WTC11 (cell line): ENCODE data around the gene CAMK1. TPM values are rescaled to one million over a fixed set of nuclear protein-coding genes. Genes with fewer than 3 reads are reported as not detected.

Experiments used
- ATAC-seq: fragments of 200-7000 bp; cut with Tn5 transposase; 2 replicates; pipeline ENCODE4 v1.10.0; 2021; ENCODE audit warnings: mild to moderate bottlenecking, moderate library complexity
- CTCF ChIA-PET: fragments of 300-600 bp; sonication (Branson Sonifier 250); formaldehyde crosslinking; loops from one replicate; lab custom pipeline; 2021; ENCODE audit warnings: antibody characterized with exemption; lab: Charles Lee
- POLR2A ChIA-PET: fragments of 350-600 bp; sonication (Branson Sonifier 250); formaldehyde crosslinking; loops from one replicate; lab custom pipeline; 2021; ENCODE audit warnings: antibody characterized with exemption; lab: Charles Lee
- DNase-seq: peaks from one replicate; pipeline ENCODE4 v3.0.0; 2021; ENCODE audit warnings: low spot score
- H3K27ac Mint-ChIP-seq: 2 replicates; pipeline ENCODE4 v1.8.0; 2021; ENCODE audit warnings: mixed read lengths
- H3K27me3 Mint-ChIP-seq: 2 replicates; pipeline ENCODE4 v1.8.0; 2021; ENCODE audit warnings: low read depth, mild to moderate bottlenecking, moderate library complexity, mixed read lengths
- H3K36me3 Mint-ChIP-seq: 2 replicates; pipeline ENCODE4 v1.8.0; 2021; ENCODE audit warnings: mixed read lengths
- H3K4me1 Mint-ChIP-seq: 2 replicates; pipeline ENCODE4 v1.8.0; 2022; ENCODE audit warnings: mixed read lengths
- H3K4me3 Mint-ChIP-seq: 2 replicates; pipeline ENCODE4 v1.8.0; 2021; ENCODE audit warnings: mild to moderate bottlenecking, moderate library complexity, mixed read lengths
- H3K9me3 Mint-ChIP-seq: 2 replicates; pipeline ENCODE4 v1.8.0; 2021; ENCODE audit warnings: mixed read lengths
- ATF1 ChIP-seq: sonication (generic); formaldehyde crosslinking; IDR thresholded peaks from 2 replicates; pipeline ENCODE4 v1.8.1; 2023; ENCODE audit warnings: mild to moderate bottlenecking, moderate library complexity, missing genetic modification reagents
- FOXJ3 ChIP-seq: sonication (generic); formaldehyde crosslinking; IDR thresholded peaks from 2 replicates; pipeline ENCODE4 v1.9.0; 2021; ENCODE audit warnings: missing genetic modification reagents, mild to moderate bottlenecking, borderline replicate concordance
- FOXK1 ChIP-seq: sonication (generic); formaldehyde crosslinking; IDR thresholded peaks from 2 replicates; pipeline ENCODE4 v1.8.0; 2022; ENCODE audit warnings: mild to moderate bottlenecking, moderate library complexity, missing genetic modification reagents
- MYBL2 ChIP-seq: sonication (generic); formaldehyde crosslinking; IDR thresholded peaks from 2 replicates; pipeline ENCODE4 v1.8.1; 2023; ENCODE audit warnings: mild to moderate bottlenecking, moderate library complexity, missing genetic modification reagents
- NFYB ChIP-seq: sonication (generic); formaldehyde crosslinking; conservative IDR thresholded peaks from 2 replicates; pipeline ENCODE4 v1.8.0; 2022; ENCODE audit warnings: low read depth, missing genetic modification reagents
- RELA ChIP-seq: sonication (generic); formaldehyde crosslinking; IDR thresholded peaks from 2 replicates; pipeline ENCODE4 v1.8.1; 2022; ENCODE audit warnings: missing genetic modification reagents, mild to moderate bottlenecking, borderline replicate concordance
- SMAD4 ChIP-seq: sonication (generic); formaldehyde crosslinking; IDR thresholded peaks from 2 replicates; pipeline ENCODE4 v1.8.0; 2022; ENCODE audit warnings: mild to moderate bottlenecking, missing genetic modification reagents
- SP1 ChIP-seq: sonication (generic); formaldehyde crosslinking; conservative IDR thresholded peaks from 2 replicates; pipeline ENCODE4 v1.8.1; 2022; ENCODE audit warnings: missing genetic modification reagents
- ZMAT4 ChIP-seq: fragments of 250-450 bp; sonication (Bioruptor Pico); IDR thresholded peaks from 2 replicates; pipeline ENCODE4 v1.9.0; 2021; ENCODE audit warnings: mild to moderate bottlenecking
- ZNF219 ChIP-seq: sonication (generic); formaldehyde crosslinking; IDR thresholded peaks from 2 replicates; pipeline ENCODE4 v1.8.0; 2023; ENCODE audit warnings: missing genetic modification reagents, mild to moderate bottlenecking, borderline replicate concordance
- ZNF281 ChIP-seq: sonication (generic); formaldehyde crosslinking; IDR thresholded peaks from 2 replicates; pipeline ENCODE4 v1.8.0; 2023; ENCODE audit warnings: mild to moderate bottlenecking, missing genetic modification reagents
- ZNF396 ChIP-seq: fragments of 250-450 bp; sonication (Bioruptor Pico); IDR thresholded peaks from 2 replicates; pipeline ENCODE4 v1.8.0; 2021; ENCODE audit warnings: mild to moderate bottlenecking, moderate library complexity, borderline replicate concordance
- ZNF416 ChIP-seq: fragments of 250-450 bp; sonication (Bioruptor Pico); IDR thresholded peaks from 2 replicates; pipeline ENCODE4 v1.9.0; 2021; ENCODE audit warnings: mild to moderate bottlenecking, inconsistent platforms
- ZNF423 ChIP-seq: fragments of 250-450 bp; sonication (Bioruptor Pico); IDR thresholded peaks from 2 replicates; pipeline ENCODE4 v2.1.2; 2022; ENCODE audit warnings: mild to moderate bottlenecking, moderate library complexity
- total RNA-seq: library from RNA; stranded (reverse); gene quantifications from 3 replicates; pipeline ENCODE4 v1.2.3, GENCODE V29; 2021
- TF ChIP-seq, protein P1 (sequence below): sonication (generic); formaldehyde crosslinking; IDR thresholded peaks from 2 replicates; pipeline ENCODE4 v1.8.0; 2022; ENCODE audit warnings: mild to moderate bottlenecking, missing genetic modification reagents
- TF ChIP-seq, protein P2 (sequence below): fragments of 250-450 bp; sonication (Bioruptor Pico); IDR thresholded peaks from 2 replicates; pipeline ENCODE4 v1.9.0; 2021; ENCODE audit warnings: moderate library complexity, mild to moderate bottlenecking, inconsistent platforms, borderline replicate concordance
- TF ChIP-seq, protein P3 (sequence below): sonication (generic); formaldehyde crosslinking; IDR thresholded peaks from 2 replicates; pipeline ENCODE4 v1.8.0; 2022; ENCODE audit warnings: missing genetic modification reagents
- TF ChIP-seq, protein P4 (sequence below): sonication (generic); formaldehyde crosslinking; IDR thresholded peaks from 2 replicates; pipeline ENCODE4 v1.8.1; 2023; ENCODE audit warnings: mild to moderate bottlenecking, moderate library complexity, missing genetic modification reagents
- TF ChIP-seq, protein P5 (sequence below): sonication (generic); formaldehyde crosslinking; IDR thresholded peaks from 2 replicates; pipeline ENCODE4 v1.8.1; 2022; ENCODE audit warnings: low read depth, missing genetic modification reagents, borderline replicate concordance

The CAMK1 gene
- total RNA-seq, 1 experiment from 2014 or later: 3.1 TPM

GRCh38 chr3:9807981-9808344 is 38.2 kb upstream of the CAMK1 start (continued):
- TF ChIP-seq, protein P1, sequence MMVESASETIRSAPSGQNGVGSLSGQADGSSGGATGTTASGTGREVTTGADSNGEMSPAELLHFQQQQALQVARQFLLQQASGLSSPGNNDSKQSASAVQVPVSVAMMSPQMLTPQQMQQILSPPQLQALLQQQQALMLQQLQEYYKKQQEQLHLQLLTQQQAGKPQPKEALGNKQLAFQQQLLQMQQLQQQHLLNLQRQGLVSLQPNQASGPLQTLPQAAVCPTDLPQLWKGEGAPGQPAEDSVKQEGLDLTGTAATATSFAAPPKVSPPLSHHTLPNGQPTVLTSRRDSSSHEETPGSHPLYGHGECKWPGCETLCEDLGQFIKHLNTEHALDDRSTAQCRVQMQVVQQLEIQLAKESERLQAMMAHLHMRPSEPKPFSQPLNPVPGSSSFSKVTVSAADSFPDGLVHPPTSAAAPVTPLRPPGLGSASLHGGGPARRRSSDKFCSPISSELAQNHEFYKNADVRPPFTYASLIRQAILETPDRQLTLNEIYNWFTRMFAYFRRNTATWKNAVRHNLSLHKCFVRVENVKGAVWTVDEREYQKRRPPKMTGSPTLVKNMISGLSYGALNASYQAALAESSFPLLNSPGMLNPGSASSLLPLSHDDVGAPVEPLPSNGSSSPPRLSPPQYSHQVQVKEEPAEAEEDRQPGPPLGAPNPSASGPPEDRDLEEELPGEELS (CRISPR knock-in tag): no peak
- no peak for TF ChIP-seq RELA

GRCh38 chr3:9806688-9807589 is 37.2 kb upstream of the CAMK1 start:
- POLR2A ChIA-PET: interaction anchor here (1.8 kb wide), 1 partner anchor 14 kb away, joined by 6 read pairs; the partner anchor contains the start of genes ARPC4 and TADA3
- CTCF ChIA-PET: interaction anchor here (1.0 to 2.0 kb wide), 3 partner anchors 25 to 140 kb away, joined by 3 to 13 read pairs (median 5); no protein-coding TSS in a partner anchor
- Mint-ChIP-seq H3K27me3 (peaks cover 17% of the 10 kb centered on the region), H3K4me1 (peaks cover 23% of the 10 kb centered on the region), H3K4me3 (no peak overlapping the region), H3K36me3 (peaks cover 30% of the 10 kb centered on the region), H3K27ac (no peak overlapping the region), H3K9me3 (no peaks in the 10 kb centered on the region)
- DNase-seq (no peak), ATAC-seq (no peak)
- TF ChIP-seq, protein P2, sequence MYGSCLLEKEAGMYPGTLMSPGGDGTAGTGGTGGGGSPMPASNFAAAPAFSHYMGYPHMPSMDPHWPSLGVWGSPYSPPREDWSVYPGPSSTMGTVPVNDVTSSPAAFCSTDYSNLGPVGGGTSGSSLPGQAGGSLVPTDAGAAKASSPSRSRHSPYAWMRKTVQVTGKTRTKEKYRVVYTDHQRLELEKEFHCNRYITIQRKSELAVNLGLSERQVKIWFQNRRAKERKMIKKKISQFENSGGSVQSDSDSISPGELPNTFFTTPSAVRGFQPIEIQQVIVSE (CRISPR knock-in tag): no peak
- TF ChIP-seq, protein P3, sequence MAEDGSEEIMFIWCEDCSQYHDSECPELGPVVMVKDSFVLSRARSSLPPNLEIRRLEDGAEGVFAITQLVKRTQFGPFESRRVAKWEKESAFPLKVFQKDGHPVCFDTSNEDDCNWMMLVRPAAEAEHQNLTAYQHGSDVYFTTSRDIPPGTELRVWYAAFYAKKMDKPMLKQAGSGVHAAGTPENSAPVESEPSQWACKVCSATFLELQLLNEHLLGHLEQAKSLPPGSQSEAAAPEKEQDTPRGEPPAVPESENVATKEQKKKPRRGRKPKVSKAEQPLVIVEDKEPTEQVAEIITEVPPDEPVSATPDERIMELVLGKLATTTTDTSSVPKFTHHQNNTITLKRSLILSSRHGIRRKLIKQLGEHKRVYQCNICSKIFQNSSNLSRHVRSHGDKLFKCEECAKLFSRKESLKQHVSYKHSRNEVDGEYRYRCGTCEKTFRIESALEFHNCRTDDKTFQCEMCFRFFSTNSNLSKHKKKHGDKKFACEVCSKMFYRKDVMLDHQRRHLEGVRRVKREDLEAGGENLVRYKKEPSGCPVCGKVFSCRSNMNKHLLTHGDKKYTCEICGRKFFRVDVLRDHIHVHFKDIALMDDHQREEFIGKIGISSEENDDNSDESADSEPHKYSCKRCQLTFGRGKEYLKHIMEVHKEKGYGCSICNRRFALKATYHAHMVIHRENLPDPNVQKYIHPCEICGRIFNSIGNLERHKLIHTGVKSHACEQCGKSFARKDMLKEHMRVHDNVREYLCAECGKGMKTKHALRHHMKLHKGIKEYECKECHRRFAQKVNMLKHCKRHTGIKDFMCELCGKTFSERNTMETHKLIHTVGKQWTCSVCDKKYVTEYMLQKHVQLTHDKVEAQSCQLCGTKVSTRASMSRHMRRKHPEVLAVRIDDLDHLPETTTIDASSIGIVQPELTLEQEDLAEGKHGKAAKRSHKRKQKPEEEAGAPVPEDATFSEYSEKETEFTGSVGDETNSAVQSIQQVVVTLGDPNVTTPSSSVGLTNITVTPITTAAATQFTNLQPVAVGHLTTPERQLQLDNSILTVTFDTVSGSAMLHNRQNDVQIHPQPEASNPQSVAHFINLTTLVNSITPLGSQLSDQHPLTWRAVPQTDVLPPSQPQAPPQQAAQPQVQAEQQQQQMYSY: no peak
- TF ChIP-seq ZNF423 (CRISPR knock-in tag): no peak

DNA sequence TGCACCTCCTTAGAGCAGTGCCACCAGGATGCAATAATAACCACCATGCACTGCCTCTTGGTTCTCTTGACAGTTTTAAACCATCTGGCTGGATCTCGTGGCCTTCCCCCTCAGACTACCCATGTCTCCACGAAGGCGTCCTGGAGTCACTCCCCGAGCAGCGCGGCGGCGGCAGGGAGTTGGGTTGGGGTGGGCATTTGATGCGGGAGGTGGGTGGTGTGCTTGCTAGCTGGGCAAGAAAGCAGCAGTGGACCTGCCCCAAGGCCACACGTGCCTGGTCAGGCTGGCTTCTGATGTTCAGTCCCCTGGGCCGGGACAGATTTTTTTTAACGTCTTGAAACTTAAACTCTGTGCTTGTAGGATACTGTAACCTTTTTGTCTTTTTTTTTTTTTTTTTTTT is 36.4 kb upstream of the CAMK1 start:
- Mint-ChIP-seq H3K27ac (no peak overlapping the region), H3K4me1 (peaks cover 20% of the 10 kb centered on the region), H3K9me3 (no peaks in the 10 kb centered on the region), H3K27me3 (peaks cover 9% of the 10 kb centered on the region), H3K4me3 (no peak overlapping the region), H3K36me3 (peaks cover 36% of the 10 kb centered on the region)
- POLR2A ChIA-PET: no interaction called here
- ATAC-seq (no peak), DNase-seq (no peak)
- CTCF ChIA-PET: no interaction called here
- no peak for TF ChIP-seq ZMAT4 (CRISPR knock-in tag)
- no peak for TF ChIP-seq FOXK1
- TF ChIP-seq NFYB (CRISPR knock-in tag): no peak
- no peak for TF ChIP-seq ZNF416
- TF ChIP-seq, protein P4, sequence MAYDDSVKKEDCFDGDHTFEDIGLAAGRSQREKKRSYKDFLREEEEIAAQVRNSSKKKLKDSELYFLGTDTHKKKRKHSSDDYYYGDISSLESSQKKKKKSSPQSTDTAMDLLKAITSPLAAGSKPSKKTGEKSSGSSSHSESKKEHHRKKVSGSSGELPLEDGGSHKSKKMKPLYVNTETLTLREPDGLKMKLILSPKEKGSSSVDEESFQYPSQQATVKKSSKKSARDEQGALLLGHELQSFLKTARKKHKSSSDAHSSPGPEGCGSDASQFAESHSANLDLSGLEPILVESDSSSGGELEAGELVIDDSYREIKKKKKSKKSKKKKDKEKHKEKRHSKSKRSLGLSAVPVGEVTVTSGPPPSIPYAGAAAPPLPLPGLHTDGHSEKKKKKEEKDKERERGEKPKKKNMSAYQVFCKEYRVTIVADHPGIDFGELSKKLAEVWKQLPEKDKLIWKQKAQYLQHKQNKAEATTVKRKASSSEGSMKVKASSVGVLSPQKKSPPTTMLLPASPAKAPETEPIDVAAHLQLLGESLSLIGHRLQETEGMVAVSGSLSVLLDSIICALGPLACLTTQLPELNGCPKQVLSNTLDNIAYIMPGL: no peak
- TF ChIP-seq ZNF219 (CRISPR knock-in tag): no peak
- no peak for TF ChIP-seq ATF1 (CRISPR knock-in tag)
- TF ChIP-seq SMAD4: no peak
- no peak for TF ChIP-seq SP1 (CRISPR knock-in tag)
- TF ChIP-seq MYBL2 (CRISPR knock-in tag): no peak
- no peak for TF ChIP-seq ZNF396 (CRISPR knock-in tag)
- no peak for TF ChIP-seq FOXJ3
- TF ChIP-seq, protein P5, sequence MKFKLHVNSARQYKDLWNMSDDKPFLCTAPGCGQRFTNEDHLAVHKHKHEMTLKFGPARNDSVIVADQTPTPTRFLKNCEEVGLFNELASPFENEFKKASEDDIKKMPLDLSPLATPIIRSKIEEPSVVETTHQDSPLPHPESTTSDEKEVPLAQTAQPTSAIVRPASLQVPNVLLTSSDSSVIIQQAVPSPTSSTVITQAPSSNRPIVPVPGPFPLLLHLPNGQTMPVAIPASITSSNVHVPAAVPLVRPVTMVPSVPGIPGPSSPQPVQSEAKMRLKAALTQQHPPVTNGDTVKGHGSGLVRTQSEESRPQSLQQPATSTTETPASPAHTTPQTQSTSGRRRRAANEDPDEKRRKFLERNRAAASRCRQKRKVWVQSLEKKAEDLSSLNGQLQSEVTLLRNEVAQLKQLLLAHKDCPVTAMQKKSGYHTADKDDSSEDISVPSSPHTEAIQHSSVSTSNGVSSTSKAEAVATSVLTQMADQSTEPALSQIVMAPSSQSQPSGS (CRISPR knock-in tag): no peak
- no peak for TF ChIP-seq ZNF281
